Right lobe of liver (tissue), 4 donors: ENCODE results near the gene TGFBR3.

Experiments
- POLR2A ChIP-seq: fragments of 450-650 bp; IDR thresholded peaks from one replicate; pipeline ENCODE4 v1.6.1; 2017; ENCODE audit warnings: antibody characterized with exemption, mild to moderate bottlenecking
- TF ChIP-seq, protein P1 (sequence below), 4 donors: fragments of 200-600 bp in 3 of 4; fragments of 450-650 bp in 1 of 4; IDR thresholded peaks; one replicate each; pipeline versions ENCODE4 v1.5.1 to v1.8.0; 2016 to 2022; ENCODE audit warnings: antibody characterized with exemption in 4 of 4, mild to moderate bottlenecking in 2 of 4
- donor health status: DM: no; HTN: no; CAD: no.
- donor health status: DM: no; HTN: no; CAD: no.
- donor health status: DM: no; HTN: yes; CAD: no.

DNA sequence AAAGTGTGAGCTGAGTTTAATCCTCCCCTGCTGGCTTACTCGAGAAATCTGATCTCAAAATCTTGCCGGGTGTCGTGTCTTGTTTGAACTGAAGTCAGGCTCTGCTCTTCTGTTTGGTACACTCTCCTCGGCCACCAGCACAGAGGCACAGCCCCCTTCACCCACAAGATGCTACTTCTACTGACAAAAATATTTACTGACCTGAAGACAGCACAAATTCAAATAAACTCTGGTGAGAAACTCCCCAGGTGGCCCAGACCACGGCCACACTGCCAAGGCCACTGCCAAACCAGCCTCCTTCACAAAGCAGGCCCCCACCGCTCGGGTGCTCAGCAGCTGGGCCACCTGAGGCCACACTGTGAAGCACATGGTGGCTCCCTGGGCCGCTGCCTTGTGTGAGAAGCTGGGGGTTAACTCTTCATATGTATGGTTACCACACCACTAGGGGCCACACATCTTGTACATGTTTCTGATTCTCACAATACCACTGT, 80.6 kb downstream of the TGFBR3 start:
- TF ChIP-seq, protein P1, sequence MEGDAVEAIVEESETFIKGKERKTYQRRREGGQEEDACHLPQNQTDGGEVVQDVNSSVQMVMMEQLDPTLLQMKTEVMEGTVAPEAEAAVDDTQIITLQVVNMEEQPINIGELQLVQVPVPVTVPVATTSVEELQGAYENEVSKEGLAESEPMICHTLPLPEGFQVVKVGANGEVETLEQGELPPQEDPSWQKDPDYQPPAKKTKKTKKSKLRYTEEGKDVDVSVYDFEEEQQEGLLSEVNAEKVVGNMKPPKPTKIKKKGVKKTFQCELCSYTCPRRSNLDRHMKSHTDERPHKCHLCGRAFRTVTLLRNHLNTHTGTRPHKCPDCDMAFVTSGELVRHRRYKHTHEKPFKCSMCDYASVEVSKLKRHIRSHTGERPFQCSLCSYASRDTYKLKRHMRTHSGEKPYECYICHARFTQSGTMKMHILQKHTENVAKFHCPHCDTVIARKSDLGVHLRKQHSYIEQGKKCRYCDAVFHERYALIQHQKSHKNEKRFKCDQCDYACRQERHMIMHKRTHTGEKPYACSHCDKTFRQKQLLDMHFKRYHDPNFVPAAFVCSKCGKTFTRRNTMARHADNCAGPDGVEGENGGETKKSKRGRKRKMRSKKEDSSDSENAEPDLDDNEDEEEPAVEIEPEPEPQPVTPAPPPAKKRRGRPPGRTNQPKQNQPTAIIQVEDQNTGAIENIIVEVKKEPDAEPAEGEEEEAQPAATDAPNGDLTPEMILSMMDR (IDR thresholded peaks at IDR 0.05), result no peak
- no peak for TF ChIP-seq POLR2A
